HEK293 (cell line): ENCODE data around the gene TNS3.

Experiments used
- CTCF ChIA-PET: fragments of 350-600 bp; formaldehyde crosslinking; extraction: SDS; loops from one replicate; lab custom pipeline; 2021; ENCODE audit warnings: antibody characterized with exemption; lab: Yijun Ruan, JAX
- POLR2A ChIA-PET: fragments of 300-600 bp; formaldehyde crosslinking; extraction: SDS; loops from one replicate; lab custom pipeline; 2020; ENCODE audit warnings: antibody characterized with exemption, inconsistent platforms; lab: Yijun Ruan, JAX
- H3K27ac ChIP-seq: fragments of 200-500 bp; sonication (Bioruptor generic); 2 replicates; pipeline ENCODE4 v1.5.1; 2014; ENCODE audit warnings: low read depth, low read length, control low read depth, inconsistent platforms; ENCODE audit errors: extremely low read depth
- H3K36me3 ChIP-seq, 2 experiments: fragments of 200-500 bp in 1 of 2; sonication (Bioruptor generic) in 1 of 2; 1 replicate in 1 of 2; 2 replicates in 1 of 2; pipeline ENCODE4 v1.5.1; 2014 to 2017; ENCODE audit warnings: inconsistent platforms in 2 of 2, low read length in 2 of 2; ENCODE audit not compliant: control insufficient read depth in 2 of 2, insufficient read depth in 1 of 2
- H3K4me1 ChIP-seq: fragments of 200-500 bp; sonication (Bioruptor generic); 2 replicates; pipeline ENCODE4 v1.5.1; 2014; ENCODE audit warnings: mild to moderate bottlenecking, low read length, inconsistent platforms; ENCODE audit not compliant: control insufficient read depth, insufficient read depth
- H3K4me3 ChIP-seq: 2 replicates; pipeline ENCODE4 v1.5.1; 2011; ENCODE audit warnings: low read depth, mild to moderate bottlenecking, control low read depth, low read length, moderate library complexity
- H3K9me3 ChIP-seq: fragments of 200-500 bp; sonication (Bioruptor generic); 2 replicates; pipeline ENCODE4 v1.5.1; 2014; ENCODE audit warnings: low read depth, low read length, inconsistent platforms; ENCODE audit not compliant: control insufficient read depth, insufficient read depth
- GLI4 ChIP-seq: fragments of 450-650 bp; formaldehyde crosslinking; IDR thresholded peaks from 2 replicates; pipeline ENCODE4 v1.5.1; 2016; ENCODE audit warnings: missing biosample characterization, missing genetic modification characterization
- GLIS2 ChIP-seq: fragments of 450-650 bp; formaldehyde crosslinking; IDR thresholded peaks from 2 replicates; pipeline ENCODE4 v1.5.1; 2016; ENCODE audit warnings: missing biosample characterization, missing genetic modification characterization
- ZBTB48 ChIP-seq: fragments of 450-650 bp; formaldehyde crosslinking; IDR thresholded peaks from 2 replicates; pipeline ENCODE4 v1.5.1; 2016; ENCODE audit warnings: missing biosample characterization, missing genetic modification characterization
- ZBTB7A ChIP-seq: fragments of 450-650 bp; formaldehyde crosslinking; IDR thresholded peaks from 2 replicates; pipeline ENCODE4 v1.5.1; 2016; ENCODE audit warnings: low read depth, missing biosample characterization, missing genetic modification characterization
- ZNF174 ChIP-seq: fragments of 450-650 bp; formaldehyde crosslinking; IDR thresholded peaks from 2 replicates; pipeline ENCODE4 v1.5.0; 2017; ENCODE audit warnings: missing biosample characterization, mild to moderate bottlenecking, missing genetic modification characterization
- ZNF175 ChIP-seq: fragments of 450-650 bp; formaldehyde crosslinking; IDR thresholded peaks from 2 replicates; pipeline ENCODE4 v1.5.1; 2016; ENCODE audit warnings: missing biosample characterization, missing genetic modification characterization
- ZNF214 ChIP-seq: fragments of 450-650 bp; formaldehyde crosslinking; IDR thresholded peaks from 2 replicates; pipeline ENCODE4 v1.5.1; 2017; ENCODE audit warnings: missing biosample characterization, mild to moderate bottlenecking, missing genetic modification characterization, borderline replicate concordance
- ZNF302 ChIP-seq: fragments of 450-650 bp; formaldehyde crosslinking; IDR thresholded peaks from 2 replicates; pipeline ENCODE4 v1.5.1; 2016; ENCODE audit warnings: missing biosample characterization, missing genetic modification characterization, low read depth
- ZNF350 ChIP-seq: fragments of 450-650 bp; formaldehyde crosslinking; IDR thresholded peaks from 2 replicates; pipeline ENCODE4 v1.5.0; 2017; ENCODE audit warnings: missing biosample characterization, mild to moderate bottlenecking, missing genetic modification characterization
- ZNF354C ChIP-seq: fragments of 450-650 bp; formaldehyde crosslinking; IDR thresholded peaks from 2 replicates; pipeline ENCODE4 v1.5.1; 2016; ENCODE audit warnings: missing biosample characterization, missing genetic modification characterization, low read depth, borderline replicate concordance
- ZNF514 ChIP-seq: fragments of 450-650 bp; formaldehyde crosslinking; IDR thresholded peaks from 2 replicates; pipeline ENCODE4 v1.5.1; 2016; ENCODE audit warnings: missing biosample characterization, missing genetic modification characterization
- ZNF530 ChIP-seq: fragments of 450-650 bp; formaldehyde crosslinking; IDR thresholded peaks from 2 replicates; pipeline ENCODE4 v1.5.1; 2016; ENCODE audit warnings: low read depth, missing biosample characterization, missing genetic modification characterization
- ZNF549 ChIP-seq: fragments of 450-650 bp; IDR thresholded peaks from 2 replicates; pipeline ENCODE4 v1.5.1; 2018; ENCODE audit warnings: missing biosample characterization, missing genetic modification characterization, mild to moderate bottlenecking, inconsistent platforms, moderate library complexity
- ZNF600 ChIP-seq: fragments of 450-650 bp; formaldehyde crosslinking; IDR thresholded peaks from 2 replicates; pipeline ENCODE4 v1.5.1; 2016; ENCODE audit warnings: missing biosample characterization, missing genetic modification characterization
- ZNF621 ChIP-seq: fragments of 450-650 bp; formaldehyde crosslinking; IDR thresholded peaks from 2 replicates; pipeline ENCODE4 v1.5.1; 2017; ENCODE audit warnings: missing biosample characterization, missing genetic modification characterization
- ZNF626 ChIP-seq: fragments of 450-650 bp; sonication (Bioruptor Pico); formaldehyde crosslinking; IDR thresholded peaks from 2 replicates; pipeline ENCODE4 v1.5.1; 2018; ENCODE audit warnings: missing biosample characterization, missing genetic modification characterization, inconsistent platforms
- ZNF76 ChIP-seq: fragments of 450-650 bp; formaldehyde crosslinking; IDR thresholded peaks from 2 replicates; pipeline ENCODE4; 2016; ENCODE audit warnings: low read depth, missing biosample characterization, missing genetic modification characterization, borderline replicate concordance
- ZNF792 ChIP-seq: fragments of 450-650 bp; formaldehyde crosslinking; IDR thresholded peaks from 2 replicates; pipeline ENCODE4 v1.5.1; 2016; ENCODE audit warnings: missing biosample characterization, missing genetic modification characterization
- TF ChIP-seq, protein P1 (sequence below): fragments of 450-650 bp; formaldehyde crosslinking; IDR thresholded peaks from 2 replicates; pipeline ENCODE4 v1.5.1; 2016; ENCODE audit warnings: missing biosample characterization, missing genetic modification characterization, low read depth
- TF ChIP-seq, protein P2 (sequence below): fragments of 450-650 bp; formaldehyde crosslinking; IDR thresholded peaks from 2 replicates; pipeline ENCODE4 v1.5.1; 2016; ENCODE audit warnings: missing biosample characterization, missing genetic modification characterization
- TF ChIP-seq, protein P3 (sequence below): fragments of 450-650 bp; formaldehyde crosslinking; IDR thresholded peaks from 2 replicates; pipeline ENCODE4 v1.5.1; 2016; ENCODE audit warnings: missing biosample characterization, missing genetic modification characterization

TNS3 gene

DNA sequence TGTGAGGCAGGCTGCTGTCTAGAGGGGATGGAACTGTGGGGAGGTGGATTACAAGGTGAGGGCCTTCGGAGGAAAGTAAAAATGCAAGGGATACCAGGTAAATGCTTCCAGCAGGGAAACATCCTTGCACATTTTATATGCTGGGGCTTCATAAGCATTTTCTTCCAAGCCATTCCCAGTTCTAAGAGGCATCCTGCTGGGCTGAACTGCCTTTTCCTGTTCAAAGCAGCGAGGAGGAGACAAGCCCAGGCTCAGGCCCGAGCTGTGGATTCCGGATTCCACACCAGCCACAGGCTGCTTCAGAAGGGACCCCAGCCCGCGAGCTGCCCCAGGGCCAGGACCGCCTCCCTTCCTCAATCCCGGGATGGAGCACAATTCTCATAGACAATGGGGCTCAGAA is 249.7 kb downstream of the TNS3 start (continued):
- TF ChIP-seq, protein P1, sequence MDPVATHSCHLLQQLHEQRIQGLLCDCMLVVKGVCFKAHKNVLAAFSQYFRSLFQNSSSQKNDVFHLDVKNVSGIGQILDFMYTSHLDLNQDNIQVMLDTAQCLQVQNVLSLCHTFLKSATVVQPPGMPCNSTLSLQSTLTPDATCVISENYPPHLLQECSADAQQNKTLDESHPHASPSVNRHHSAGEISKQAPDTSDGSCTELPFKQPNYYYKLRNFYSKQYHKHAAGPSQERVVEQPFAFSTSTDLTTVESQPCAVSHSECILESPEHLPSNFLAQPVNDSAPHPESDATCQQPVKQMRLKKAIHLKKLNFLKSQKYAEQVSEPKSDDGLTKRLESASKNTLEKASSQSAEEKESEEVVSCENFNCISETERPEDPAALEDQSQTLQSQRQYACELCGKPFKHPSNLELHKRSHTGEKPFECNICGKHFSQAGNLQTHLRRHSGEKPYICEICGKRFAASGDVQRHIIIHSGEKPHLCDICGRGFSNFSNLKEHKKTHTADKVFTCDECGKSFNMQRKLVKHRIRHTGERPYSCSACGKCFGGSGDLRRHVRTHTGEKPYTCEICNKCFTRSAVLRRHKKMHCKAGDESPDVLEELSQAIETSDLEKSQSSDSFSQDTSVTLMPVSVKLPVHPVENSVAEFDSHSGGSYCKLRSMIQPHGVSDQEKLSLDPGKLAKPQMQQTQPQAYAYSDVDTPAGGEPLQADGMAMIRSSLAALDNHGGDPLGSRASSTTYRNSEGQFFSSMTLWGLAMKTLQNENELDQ = no peak
- TF ChIP-seq ZNF621 (tag by site-specific recombination) = no peak

- Histone ChIP-seq H3K9me3 (no peaks in the 10 kb centered on the region), H3K4me3 (no peak overlapping the region), H3K36me3 (no peaks in the 10 kb centered on the region), H3K27ac (no peak overlapping the region), H3K4me1 (peaks cover 7% of the 10 kb centered on the region)
- TF ChIP-seq ZBTB48 (tag by site-specific recombination) (no peak), ZNF792 (no peak), GLIS2 (tag by site-specific recombination) (no peak), ZNF302 (tag by site-specific recombination) (no peak), ZNF175 (tag by site-specific recombination) (no peak), ZNF214 (tag by site-specific recombination) (no peak), GLI4 (tag by site-specific recombination) (no peak), ZNF76 (tag by site-specific recombination) (no peak), ZNF174 (no peak), ZNF626 (no peak), ZNF514 (tag by site-specific recombination) (no peak), ZNF354C (tag by site-specific recombination) (no peak), ZNF530 (no peak), ZNF549 (tag by site-specific recombination) (no peak), ZBTB7A (no peak), ZNF600 (tag by site-specific recombination) (no peak), ZNF350 (tag by site-specific recombination) (no peak)
- TF ChIP-seq, protein P2, sequence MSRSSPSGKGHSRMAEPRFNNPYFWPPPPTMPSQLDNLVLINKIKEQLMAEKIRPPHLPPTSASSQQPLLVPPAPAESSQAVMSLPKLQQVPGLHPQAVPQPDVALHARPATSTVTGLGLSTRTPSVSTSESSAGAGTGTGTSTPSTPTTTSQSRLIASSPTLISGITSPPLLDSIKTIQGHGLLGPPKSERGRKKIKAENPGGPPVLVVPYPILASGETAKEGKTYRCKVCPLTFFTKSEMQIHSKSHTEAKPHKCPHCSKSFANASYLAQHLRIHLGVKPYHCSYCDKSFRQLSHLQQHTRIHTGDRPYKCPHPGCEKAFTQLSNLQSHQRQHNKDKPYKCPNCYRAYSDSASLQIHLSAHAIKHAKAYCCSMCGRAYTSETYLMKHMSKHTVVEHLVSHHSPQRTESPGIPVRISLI (tag by site-specific recombination) = no peak
- TF ChIP-seq, protein P3, sequence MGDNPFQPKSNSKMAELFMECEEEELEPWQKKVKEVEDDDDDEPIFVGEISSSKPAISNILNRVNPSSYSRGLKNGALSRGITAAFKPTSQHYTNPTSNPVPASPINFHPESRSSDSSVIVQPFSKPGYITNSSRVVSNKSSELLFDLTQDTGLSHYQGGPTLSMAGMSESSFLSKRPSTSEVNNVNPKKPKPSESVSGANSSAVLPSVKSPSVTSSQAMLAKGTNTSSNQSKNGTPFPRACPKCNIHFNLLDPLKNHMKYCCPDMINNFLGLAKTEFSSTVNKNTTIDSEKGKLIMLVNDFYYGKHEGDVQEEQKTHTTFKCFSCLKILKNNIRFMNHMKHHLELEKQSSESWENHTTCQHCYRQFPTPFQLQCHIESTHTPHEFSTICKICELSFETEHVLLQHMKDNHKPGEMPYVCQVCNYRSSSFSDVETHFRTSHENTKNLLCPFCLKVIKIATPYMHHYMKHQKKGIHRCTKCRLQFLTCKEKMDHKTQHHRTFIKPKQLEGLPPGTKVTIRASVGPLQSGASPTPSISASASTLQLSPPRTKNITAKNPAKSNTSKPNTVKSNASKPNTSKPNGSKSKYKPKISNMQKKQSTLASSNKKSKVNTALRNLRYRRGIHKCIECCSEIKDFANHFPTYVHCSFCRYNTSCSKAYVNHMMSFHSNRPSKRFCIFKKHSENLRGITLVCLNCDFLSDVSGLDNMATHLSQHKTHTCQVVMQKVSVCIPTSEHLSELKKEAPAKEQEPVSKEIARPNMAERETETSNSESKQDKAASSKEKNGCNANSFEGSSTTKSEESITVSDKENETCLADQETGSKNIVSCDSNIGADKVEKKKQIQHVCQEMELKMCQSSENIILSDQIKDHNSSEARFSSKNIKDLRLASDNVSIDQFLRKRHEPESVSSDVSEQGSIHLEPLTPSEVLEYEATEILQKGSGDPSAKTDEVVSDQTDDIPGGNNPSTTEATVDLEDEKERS (tag by site-specific recombination) = no peak
- POLR2A ChIA-PET = no interaction called here
- CTCF ChIA-PET = no interaction called here
Observed at GRCh38 chr7:47331179-47331565, 250.7 kb downstream of the TNS3 start.
